OCI-LY3 (cell line): ENCODE data around the gene RSAD2.

ENCODE experiments used
- H2AFZ ChIP-seq: fragments of 200-600, 300-600 bp; shearing (Covaris generic); 2 replicates; pipeline ENCODE4 v1.6.0; 2014; ENCODE audit warnings: antibody characterized with exemption, low read depth, low read length
- H3K27ac ChIP-seq: fragments of 200-600, 300-600 bp; sonication (generic); 2 replicates; pipeline ENCODE4 v1.5.1; 2014; ENCODE audit warnings: mild to moderate bottlenecking, low read length, moderate library complexity, mixed read lengths
- H3K27me3 ChIP-seq: fragments of 200-600, 300-600 bp; sonication (generic); 2 replicates; pipeline ENCODE4 v1.6.1; 2014; ENCODE audit warnings: low read depth, low read length, mixed read lengths
- H3K36me3 ChIP-seq: fragments of 200-600, 300-600 bp; sonication (generic); replicated peaks from 2 replicates; pipeline ENCODE3; 2014; ENCODE audit warnings: low read depth, low read length, mixed read lengths
- H3K4me1 ChIP-seq: fragments of 300-600, 200-600 bp; sonication (generic); 2 replicates; pipeline ENCODE4 v1.6.1; 2014; ENCODE audit warnings: low read length, mixed read lengths
- H3K4me2 ChIP-seq: fragments of 200-600, 300-600 bp; sonication (generic); 2 replicates; pipeline ENCODE4 v1.6.1; 2014; ENCODE audit warnings: low read length, mixed read lengths
- H3K4me3 ChIP-seq: fragments of 300-600, 200-600 bp; sonication (generic); 2 replicates; pipeline ENCODE4 v1.5.1; 2014; ENCODE audit warnings: antibody characterized with exemption, mild to moderate bottlenecking, low read length, moderate library complexity
- H3K79me2 ChIP-seq: fragments of 300-600, 200-600 bp; shearing (Covaris generic); 2 replicates; pipeline ENCODE4 v1.6.1; 2014; ENCODE audit warnings: mild to moderate bottlenecking, low read length, mixed read lengths
- H3K9ac ChIP-seq: fragments of 300-600, 200-600 bp; shearing (Covaris generic); 2 replicates; pipeline ENCODE4 v1.6.0; 2014; ENCODE audit warnings: mild to moderate bottlenecking, low read length, moderate library complexity
- H3K9me3 ChIP-seq: fragments of 200-600, 300-600 bp; shearing (Covaris generic); 2 replicates; pipeline ENCODE4 v1.6.1; 2014; ENCODE audit warnings: low read length, mixed read lengths; ENCODE audit not compliant: insufficient read depth
- H4K20me1 ChIP-seq: fragments of 200-600, 300-600 bp; sonication (generic); 2 replicates; pipeline ENCODE4 v1.6.1; 2016; ENCODE audit warnings: low read length, mixed read lengths; ENCODE audit not compliant: insufficient read depth
- EZH2phosphoT487 ChIP-seq: fragments of 200-600 bp; shearing (Covaris generic); IDR thresholded peaks from 2 replicates; pipeline ENCODE4 v1.6.1; 2018; ENCODE audit warnings: antibody characterized with exemption, mixed run types, low read depth
- TF ChIP-seq, protein P1 (sequence below): fragments of 200-600, 300-600 bp; sonication (generic); IDR thresholded peaks from 2 replicates; pipeline ENCODE4 v1.5.1; 2014; ENCODE audit warnings: antibody characterized with exemption, low read length, low read depth

The RSAD2 gene

DNA sequence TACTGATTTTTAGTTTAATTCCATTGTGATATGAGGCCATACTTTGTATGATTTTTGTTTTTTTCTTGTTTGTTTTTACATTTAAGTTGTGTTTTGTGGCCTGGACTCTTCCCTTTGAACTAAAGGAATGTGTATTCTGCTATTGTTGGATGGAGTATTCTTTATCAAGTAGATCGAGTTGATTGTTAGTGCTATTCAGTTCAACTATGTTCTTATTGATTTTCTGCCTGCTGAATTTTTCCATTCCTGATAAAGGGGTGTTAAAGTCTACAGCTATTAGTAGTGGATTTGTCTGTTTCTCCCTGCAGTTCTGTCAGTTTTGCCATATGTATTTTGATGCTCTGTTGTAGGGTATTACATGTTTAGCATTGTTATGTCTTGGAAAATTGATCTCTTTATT lies 54.2 kb downstream of the RSAD2 start:
- no peaks in the 10 kb centered on the region for H4K20me1 ChIP-seq
- no peak overlapping the region for H2AFZ ChIP-seq
- H3K9ac ChIP-seq = no peak overlapping the region
- H3K27ac ChIP-seq = no peak overlapping the region
- TF ChIP-seq EZH2phosphoT487 = no peak
- TF ChIP-seq, protein P1, sequence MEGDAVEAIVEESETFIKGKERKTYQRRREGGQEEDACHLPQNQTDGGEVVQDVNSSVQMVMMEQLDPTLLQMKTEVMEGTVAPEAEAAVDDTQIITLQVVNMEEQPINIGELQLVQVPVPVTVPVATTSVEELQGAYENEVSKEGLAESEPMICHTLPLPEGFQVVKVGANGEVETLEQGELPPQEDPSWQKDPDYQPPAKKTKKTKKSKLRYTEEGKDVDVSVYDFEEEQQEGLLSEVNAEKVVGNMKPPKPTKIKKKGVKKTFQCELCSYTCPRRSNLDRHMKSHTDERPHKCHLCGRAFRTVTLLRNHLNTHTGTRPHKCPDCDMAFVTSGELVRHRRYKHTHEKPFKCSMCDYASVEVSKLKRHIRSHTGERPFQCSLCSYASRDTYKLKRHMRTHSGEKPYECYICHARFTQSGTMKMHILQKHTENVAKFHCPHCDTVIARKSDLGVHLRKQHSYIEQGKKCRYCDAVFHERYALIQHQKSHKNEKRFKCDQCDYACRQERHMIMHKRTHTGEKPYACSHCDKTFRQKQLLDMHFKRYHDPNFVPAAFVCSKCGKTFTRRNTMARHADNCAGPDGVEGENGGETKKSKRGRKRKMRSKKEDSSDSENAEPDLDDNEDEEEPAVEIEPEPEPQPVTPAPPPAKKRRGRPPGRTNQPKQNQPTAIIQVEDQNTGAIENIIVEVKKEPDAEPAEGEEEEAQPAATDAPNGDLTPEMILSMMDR = no peak
- H3K36me3 ChIP-seq = no peaks in the 10 kb centered on the region
- no peak overlapping the region for H3K4me2 ChIP-seq
- H3K4me1 ChIP-seq = peaks cover 2% of the 10 kb centered on the region; the same call in 1 of the 2 replicates
- H3K27me3 ChIP-seq = no peaks in the 10 kb centered on the region
- H3K79me2 ChIP-seq = no peaks in the 10 kb centered on the region
- no peaks in the 10 kb centered on the region for H3K9me3 ChIP-seq
- no peak overlapping the region for H3K4me3 ChIP-seq

DNA sequence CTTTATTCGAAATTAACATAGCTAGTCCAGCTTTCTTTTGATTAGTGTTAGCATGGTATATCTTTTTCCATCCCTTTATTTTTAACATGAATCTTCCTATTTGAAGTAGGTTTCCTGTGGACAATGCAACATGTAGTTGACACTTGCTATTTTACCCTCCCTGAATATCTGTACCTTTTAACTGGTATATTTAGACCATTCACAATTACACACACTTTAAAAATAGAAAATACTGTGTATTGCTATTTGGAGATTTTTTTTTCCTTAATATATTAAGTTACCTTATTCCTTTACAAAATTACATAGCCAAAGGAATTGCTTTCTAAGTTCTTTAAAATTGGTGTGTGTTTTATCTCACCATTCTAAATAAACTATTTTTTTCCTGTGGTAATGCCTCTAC lies 54.6 kb downstream of the RSAD2 start:
- H3K4me1 ChIP-seq = peaks cover 2% of the 10 kb centered on the region; the same call in 1 of the 2 replicates
- H4K20me1 ChIP-seq = no peaks in the 10 kb centered on the region
- no peak overlapping the region for H3K4me2 ChIP-seq
- no peak overlapping the region for H2AFZ ChIP-seq
- no peaks in the 10 kb centered on the region for H3K27me3 ChIP-seq
- no peaks in the 10 kb centered on the region for H3K79me2 ChIP-seq
- no peak overlapping the region for H3K27ac ChIP-seq
- H3K9ac ChIP-seq = no peak overlapping the region
- no peaks in the 10 kb centered on the region for H3K36me3 ChIP-seq
- no peak for TF ChIP-seq EZH2phosphoT487
- TF ChIP-seq, protein P1 = no peak
- H3K4me3 ChIP-seq = no peak overlapping the region
- no peaks in the 10 kb centered on the region for H3K9me3 ChIP-seq

- Histone ChIP-seq H3K36me3 (no peaks in the 10 kb centered on the region), H2AFZ (no peak overlapping the region), H3K4me1 (peaks cover 2% of the 10 kb centered on the region; the same call in 1 of the 2 replicates), H3K27ac (no peak overlapping the region), H3K9me3 (no peaks in the 10 kb centered on the region), H3K4me3 (no peak overlapping the region), H4K20me1 (no peaks in the 10 kb centered on the region), H3K79me2 (no peaks in the 10 kb centered on the region), H3K9ac (no peak overlapping the region), H3K27me3 (no peaks in the 10 kb centered on the region), H3K4me2 (no peak overlapping the region)
- no peak for TF ChIP-seq EZH2phosphoT487
- TF ChIP-seq, protein P1 = no peak
Observed at GRCh38 chr2:6932828-6933227, 55.3 kb downstream of the RSAD2 start.

- H2AFZ ChIP-seq = no peak overlapping the region
- no peak for TF ChIP-seq EZH2phosphoT487
- TF ChIP-seq, protein P1 = no peak
- no peaks in the 10 kb centered on the region for H4K20me1 ChIP-seq
- no peaks in the 10 kb centered on the region for H3K36me3 ChIP-seq
- peaks cover 2% of the 10 kb centered on the region; the same call in 1 of the 2 replicates for H3K4me1 ChIP-seq
- no peak overlapping the region for H3K27ac ChIP-seq
- H3K9ac ChIP-seq = no peak overlapping the region
- no peaks in the 10 kb centered on the region for H3K9me3 ChIP-seq
- no peak overlapping the region for H3K4me3 ChIP-seq
- H3K27me3 ChIP-seq = no peaks in the 10 kb centered on the region
- no peak overlapping the region for H3K4me2 ChIP-seq
- no peaks in the 10 kb centered on the region for H3K79me2 ChIP-seq
Observed at GRCh38 chr2:6933911-6934310, 56.3 kb downstream of the RSAD2 start.
